GM12873 (cell line): ENCODE data around the gene FBXL22.

Experiments
- CTCF ChIP-seq: IDR thresholded peaks from 2 replicates; pipeline ENCODE4 v1.5.1; 2012; ENCODE audit warnings: low read depth, mild to moderate bottlenecking, moderate library complexity, low read length, control low read depth; ENCODE audit not compliant: insufficient read depth; ENCODE audit errors: missing control alignments

Gene FBXL22

GRCh38 chr15:63595065-63595464, 2.1 kb upstream of the FBXL22 start:
- TF ChIP-seq CTCF: no peak

- no peak for TF ChIP-seq CTCF
These were observed 1.5 kb upstream of the FBXL22 start for GRCh38 chr15:63595688-63596087.

GRCh38 chr15:63596676-63597037, 530 bp upstream of the FBXL22 start:
- TF ChIP-seq CTCF: no peak

- no peak for TF ChIP-seq CTCF
These were observed 634 bp downstream of the FBXL22 start for GRCh38 chr15:63597821-63598220.

- no peak for TF ChIP-seq CTCF
These were observed 1.6 kb downstream of the FBXL22 start for GRCh38 chr15:63598473-63599400.

- TF ChIP-seq CTCF: peak; percentile 62
These were observed 2.3 kb downstream of the FBXL22 start for GRCh38 chr15:63599401-63600000.

- no peak for TF ChIP-seq CTCF
These were observed 2.9 kb downstream of the FBXL22 start for GRCh38 chr15:63600001-63600615.
